Panc1 (cell line): ENCODE data around the gene RCOR1. TPM values are rescaled to one million over a fixed set of nuclear protein-coding genes. Genes with fewer than 3 reads are reported as not detected.

Experiments used
- ATAC-seq: fragments of 200-7000 bp; cut with Tn5 transposase; 2 replicates; pipeline ENCODE4 v1.9.1; 2020; ENCODE audit warnings: mild to moderate bottlenecking, moderate library complexity
- BruUV-seq: library from RNA; stranded (reverse); fragments of 400-500 nt; replicated peaks from 2 replicates; lab custom pipeline; 2021; lab: Mats Ljungman, UMichigan
- CTCF ChIA-PET: fragments of 300-600 bp; sonication (Branson Sonifier 250); formaldehyde crosslinking; loops from one replicate; lab custom pipeline; 2022; ENCODE audit warnings: antibody characterized with exemption; lab: Charles Lee
- POLR2A ChIA-PET: fragments of 300-600 bp; sonication (Branson Sonifier 250); formaldehyde crosslinking; loops from one replicate; lab custom pipeline; 2022; ENCODE audit warnings: antibody characterized with exemption; lab: Charles Lee
- DNase-seq: peaks from one replicate; pipeline ENCODE4 v3.0.0-alpha.2; 2010; ENCODE audit warnings: low read depth, low spot score
- H3K27ac ChIP-seq: 2 replicates; pipeline ENCODE4 v1.5.1; 2011; ENCODE audit warnings: mild to moderate bottlenecking, low read length, inconsistent platforms
- H3K27me3 ChIP-seq: fragments of 200-500 bp; sonication (Bioruptor generic); 2 replicates; pipeline ENCODE4 v1.6.0; 2014; ENCODE audit warnings: low read length, inconsistent platforms; ENCODE audit not compliant: control insufficient read depth, insufficient read depth
- H3K36me3 ChIP-seq: fragments of 200-500 bp; sonication (Bioruptor generic); 2 replicates; pipeline ENCODE4 v1.5.1; 2014; ENCODE audit warnings: inconsistent platforms, mild to moderate bottlenecking, low read length, moderate library complexity; ENCODE audit not compliant: control insufficient read depth, insufficient read depth
- H3K4me1 ChIP-seq: 2 replicates; pipeline ENCODE4 v1.5.1; 2011; ENCODE audit warnings: inconsistent platforms, mild to moderate bottlenecking, low read length, moderate library complexity; ENCODE audit not compliant: control insufficient read depth, insufficient read depth
- H3K4me3 ChIP-seq, 2 experiments: 2 replicates each; pipeline ENCODE4 v1.5.1; 2011 to 2012; ENCODE audit warnings: low read depth in 2 of 2, low read length in 2 of 2, mild to moderate bottlenecking in 2 of 2, inconsistent platforms in 1 of 2, moderate library complexity in 1 of 2
- H3K9me3 ChIP-seq: fragments of 200-500 bp; sonication (Bioruptor generic); 2 replicates; pipeline ENCODE4 v1.5.1; 2014; ENCODE audit warnings: low read depth, mild to moderate bottlenecking, inconsistent platforms, low read length, moderate library complexity; ENCODE audit not compliant: control insufficient read depth, insufficient read depth
- CTCF ChIP-seq: fragments of 450-650 bp; IDR thresholded peaks from 2 replicates; pipeline ENCODE4 v1.5.1; 2017; ENCODE audit warnings: mild to moderate bottlenecking
- POLR2AphosphoS5 ChIP-seq: IDR thresholded peaks from 2 replicates; pipeline ENCODE4 v1.6.1; 2012; ENCODE audit warnings: mild to moderate bottlenecking, low read depth, low read length, moderate library complexity
- REST ChIP-seq, 2 experiments: IDR thresholded peaks; 2 replicates each; pipeline ENCODE4 v1.6.1; 2011 to 2012; ENCODE audit warnings: low read depth in 2 of 2, control low read depth in 1 of 2, low read length in 1 of 2, mild to moderate bottlenecking in 1 of 2, moderate library complexity in 1 of 2; ENCODE audit not compliant: insufficient read depth in 1 of 2
- SIN3A ChIP-seq: IDR thresholded peaks from 2 replicates; pipeline ENCODE4 v1.6.1; 2012; ENCODE audit warnings: low read depth, mild to moderate bottlenecking, low read length, moderate library complexity, borderline replicate concordance; ENCODE audit not compliant: insufficient read depth
- TCF7L2 ChIP-seq: IDR thresholded peaks from 2 replicates; pipeline ENCODE4 v1.6.1; 2011; ENCODE audit warnings: mild to moderate bottlenecking, low read depth, low read length, inconsistent platforms
- in situ Hi-C: cut with HindIII; loops from 2 replicates; pipeline ENCODE4 v1.10.0; 2016; ENCODE audit warnings: low sequenced_read_pairs, low pct_unique_long_range_greater_than_20kb
- intact Hi-C: fragments of 100-400 bp; cut with micrococcal nuclease; formaldehyde crosslinking; loops from one replicate; pipeline ENCODE4 v1.10.0; 2022; ENCODE audit not compliant: unreplicated experiment
- total RNA-seq: library from RNA; stranded (reverse); gene quantifications from one replicate; pipeline ENCODE4 v1.2.1, GENCODE V29; 2021; ENCODE audit not compliant: unreplicated experiment

Gene RCOR1
- total RNA-seq, 1 experiment from 2014 or later, result 27.1 TPM

- ATAC-seq (no peak), DNase-seq (no peak)
- no peak for TF ChIP-seq REST (IDR thresholded peaks at IDR 0.05; ENCODE audit: insufficient read depth in 1 of 2, low read depth in 2 of 2, low read length in 1 of 2)
- TF ChIP-seq CTCF, result no peak
- TF ChIP-seq SIN3A, result no peak
- no peak for TF ChIP-seq POLR2AphosphoS5
- no peak for TF ChIP-seq TCF7L2
- Histone ChIP-seq H3K27me3 (no peaks in the 10 kb centered on the region), H3K9me3 (no peaks in the 10 kb centered on the region), H3K27ac (no peak overlapping the region), H3K4me1 (no peaks in the 10 kb centered on the region), H3K36me3 (no peaks in the 10 kb centered on the region; the same call in 1 of the 2 replicates), H3K4me3 (no peak overlapping the region)
- in situ Hi-C loops (no loop called here), intact Hi-C loops (no loop called here)
- ChIA-PET POLR2A (no interaction called here), CTCF (no interaction called here)
- no TSS peak for BruUV-seq
These were observed 135.1 kb downstream of the RCOR1 start for GRCh38 chr14:102727336-102728095.

- Histone ChIP-seq H3K27ac (no peak overlapping the region), H3K27me3 (no peaks in the 10 kb centered on the region), H3K36me3 (no peaks in the 10 kb centered on the region; the same call in 1 of the 2 replicates), H3K4me3 (no peak overlapping the region), H3K9me3 (no peaks in the 10 kb centered on the region), H3K4me1 (no peaks in the 10 kb centered on the region)
- DNase-seq (no peak), ATAC-seq (no peak)
- ChIA-PET POLR2A (no interaction called here), CTCF (no interaction called here)
- BruUV-seq, result no TSS peak
- in situ Hi-C loops (no loop called here), intact Hi-C loops (no loop called here)
- no peak for TF ChIP-seq REST (IDR thresholded peaks at IDR 0.05; ENCODE audit: insufficient read depth in 1 of 2, low read depth in 2 of 2, low read length in 1 of 2)
- no peak for TF ChIP-seq TCF7L2
- no peak for TF ChIP-seq POLR2AphosphoS5
- TF ChIP-seq SIN3A, result no peak
- TF ChIP-seq CTCF, result no peak
These were observed 136.1 kb downstream of the RCOR1 start for GRCh38 chr14:102728501-102728900.
